COLO668 (cell line): ENCODE measurements around the gene COL5A1.

Source experiments
- DNase-seq: peaks from one replicate; lab custom pipeline; 2025; ENCODE audit not compliant: unreplicated experiment; lab: John Stamatoyannopoulos, UW

The COL5A1 gene

GRCh38 chr9:134759913-134760312, 118.3 kb downstream of the COL5A1 start:
- DNase-seq = no peak

- no peak for DNase-seq
Observed at GRCh38 chr9:134760750-134761420, 119.3 kb downstream of the COL5A1 start.

GRCh38 chr9:134764473-134765269, 123.1 kb downstream of the COL5A1 start:
- no peak for DNase-seq

GRCh38 chr9:134765785-134766184, 124.2 kb downstream of the COL5A1 start:
- no peak for DNase-seq

- DNase-seq = no peak
Observed at GRCh38 chr9:134766587-134766986, 125.0 kb downstream of the COL5A1 start.

- DNase-seq = no peak
Observed at GRCh38 chr9:134768332-134768708, 126.7 kb downstream of the COL5A1 start.

GRCh38 chr9:134768709-134769351, 127.2 kb downstream of the COL5A1 start:
- DNase-seq = no peak

GRCh38 chr9:134770972-134771971, 129.7 kb downstream of the COL5A1 start:
- no peak for DNase-seq

- no peak for DNase-seq
Observed at GRCh38 chr9:134772331-134772730, 130.7 kb downstream of the COL5A1 start.

GRCh38 chr9:134773842-134774241, 132.2 kb downstream of the COL5A1 start:
- no peak for DNase-seq

- no peak for DNase-seq
Observed at GRCh38 chr9:134774410-134774809, 132.8 kb downstream of the COL5A1 start.

GRCh38 chr9:134775081-134775951, 133.7 kb downstream of the COL5A1 start:
- DNase-seq = no peak

GRCh38 chr9:134776080-134776796, 134.6 kb downstream of the COL5A1 start:
- DNase-seq = no peak

- DNase-seq = no peak
Observed at GRCh38 chr9:134777153-134777552, 135.6 kb downstream of the COL5A1 start.

GRCh38 chr9:134778156-134778555, 136.6 kb downstream of the COL5A1 start:
- no peak for DNase-seq

- peak; percentile 38 for DNase-seq
Observed at GRCh38 chr9:134778841-134779411, 137.3 kb downstream of the COL5A1 start.

GRCh38 chr9:134779640-134780039, 138.0 kb downstream of the COL5A1 start:
- no peak for DNase-seq

- no peak for DNase-seq
Observed at GRCh38 chr9:134781591-134782302, 140.1 kb downstream of the COL5A1 start.
